Ishikawa (cell line): Measurements from ENCODE around the gene GTPBP10.

ENCODE experiments used
- CEBPB ChIP-seq: IDR thresholded peaks from 2 replicates; pipeline ENCODE4 v1.6.1; 2012
- EGR1 ChIP-seq: IDR thresholded peaks from 2 replicates; pipeline ENCODE4 v1.6.1; 2012
- MAX ChIP-seq: IDR thresholded peaks from 2 replicates; pipeline ENCODE4 v1.6.1; 2012
- TCF12 ChIP-seq: IDR thresholded peaks from 2 replicates; pipeline ENCODE4 v1.6.1; 2012; ENCODE audit warnings: low read depth

The GTPBP10 gene

GRCh38 chr7:90432752-90433151, 86.2 kb downstream of the GTPBP10 start:
- TF ChIP-seq MAX (peak; percentile 70), TCF12 (no peak)

GRCh38 chr7:90433221-90433620, 86.7 kb downstream of the GTPBP10 start:
- no peak for TF ChIP-seq EGR1
- no peak for TF ChIP-seq CEBPB
